SK-N-SH treated with all-trans-retinoic acid at 6 μM for 48 hours (cell line): ENCODE results near the gene CNGB1.

Source experiments
- ARNTL ChIP-seq: fragments of 450-650 bp; formaldehyde crosslinking; IDR thresholded peaks from 2 replicates; pipeline ENCODE4 v1.5.0; 2020; ENCODE audit warnings: low read depth, mild to moderate bottlenecking, moderate library complexity, borderline replicate concordance
- CREB5 ChIP-seq: fragments of 250-450 bp; sonication (Bioruptor Pico); IDR thresholded peaks from 2 replicates; pipeline ENCODE4 v1.5.1; 2020; ENCODE audit warnings: low read depth, mild to moderate bottlenecking, moderate library complexity
- ESRRG ChIP-seq: fragments of 250-450 bp; sonication (Bioruptor Pico); IDR thresholded peaks from 2 replicates; pipeline ENCODE4 v1.6.1; 2021; ENCODE audit warnings: mild to moderate bottlenecking
- GLIS3 ChIP-seq: fragments of 250-450 bp; sonication (Bioruptor Pico); IDR thresholded peaks from 2 replicates; pipeline ENCODE4 v1.5.0; 2020; ENCODE audit warnings: mild to moderate bottlenecking, moderate library complexity
- PATZ1 ChIP-seq: fragments of 250-450 bp; sonication (Bioruptor Pico); IDR thresholded peaks from 2 replicates; pipeline ENCODE4 v1.8.0; 2020; ENCODE audit warnings: mild to moderate bottlenecking, moderate library complexity, borderline replicate concordance
- TCF4 ChIP-seq: fragments of 250-450 bp; sonication (Bioruptor Pico); IDR thresholded peaks from 2 replicates; pipeline ENCODE4 v1.8.0; 2021; ENCODE audit warnings: mild to moderate bottlenecking, moderate library complexity, borderline replicate concordance
- ZFP3 ChIP-seq: fragments of 250-450 bp; sonication (Bioruptor Pico); IDR thresholded peaks from 2 replicates; pipeline ENCODE4 v1.5.0; 2020; ENCODE audit warnings: mild to moderate bottlenecking, moderate library complexity
- ZFP30 ChIP-seq: fragments of 450-650 bp; formaldehyde crosslinking; IDR thresholded peaks from 2 replicates; pipeline ENCODE4 v1.5.0; 2022; ENCODE audit warnings: mild to moderate bottlenecking, moderate library complexity

- TF ChIP-seq ARNTL (CRISPR knock-in tag) = no peak
- TF ChIP-seq CREB5 (CRISPR knock-in tag) = no peak
- TF ChIP-seq ZFP30 (CRISPR knock-in tag) = no peak
- no peak for TF ChIP-seq GLIS3
- TF ChIP-seq PATZ1 = no peak
- TF ChIP-seq TCF4 (CRISPR knock-in tag) = no peak
- TF ChIP-seq ZFP3 (CRISPR knock-in tag) = no peak
- TF ChIP-seq ESRRG (CRISPR knock-in tag) = no peak
Measured at GRCh38 chr16:57971848-57972247, 920 bp upstream of the CNGB1 start.
